ENCODE results near the gene AKR1C1. TPM values are rescaled to one million over a fixed set of nuclear protein-coding genes. Genes with fewer than 3 reads are reported as not detected.
A peak's percentile ranks its signal among the peaks of the same experiment; 100 is the strongest.
"Not testable (repeated sequence)": the region's sequence is repeated elsewhere in the genome, so short reads cannot be mapped to it uniquely, and the experiment has no call there.

AKR1C1 gene
- total RNA-seq, 2 donors from 2014 or later: 60.3 to 174 TPM

DNA sequence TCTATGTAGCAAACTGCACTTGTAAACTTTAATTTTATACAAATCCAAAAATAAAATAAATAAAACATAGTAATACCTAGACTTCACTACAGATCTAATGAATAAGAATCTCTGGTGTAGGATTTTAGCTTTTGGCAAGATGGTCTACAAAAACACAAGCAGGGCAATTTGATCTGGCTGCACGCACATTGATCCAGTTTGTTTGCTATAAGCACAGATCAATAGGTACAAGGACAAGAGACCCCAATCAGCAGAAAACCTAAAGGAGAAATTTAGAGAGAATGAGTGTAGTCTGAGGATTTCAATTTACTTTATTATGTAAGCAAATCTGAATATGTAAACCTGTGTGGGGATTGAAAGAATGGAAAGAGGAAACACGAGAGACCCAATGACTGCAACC is 48.2 kb downstream of the AKR1C1 start:
- not testable (repeated sequence) for H3K27ac ChIP-seq; H3K9me3 ChIP-seq; DNase-seq (ENCODE audit: low spot score); H3K4me1 ChIP-seq; H3K27me3 ChIP-seq; H3K4me3 ChIP-seq; H3K36me3 ChIP-seq

DNA sequence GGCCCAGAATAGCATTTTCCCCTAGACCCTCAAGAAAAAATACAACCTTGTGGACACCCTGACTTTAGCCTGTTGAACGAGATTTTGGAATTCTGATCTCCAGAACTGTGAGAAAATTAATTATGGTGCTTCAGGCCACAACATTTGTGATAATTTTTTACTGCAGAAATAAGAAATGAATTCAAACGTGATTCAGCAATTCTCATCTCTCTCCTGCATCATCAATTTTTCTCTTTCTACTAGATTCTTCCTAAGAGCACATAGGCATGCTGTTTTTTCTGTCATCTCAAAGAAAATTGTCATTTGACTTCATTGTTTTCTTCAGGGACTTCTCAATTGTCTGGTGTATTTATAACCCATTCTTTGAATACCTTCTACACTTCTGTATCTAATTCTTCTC is 49.4 kb downstream of the AKR1C1 start:
- no peaks in the 10 kb centered on the region for H3K9me3 ChIP-seq
- no peaks in the 10 kb centered on the region for H3K4me1 ChIP-seq
- H3K4me3 ChIP-seq: no peak overlapping the region
- H3K27ac ChIP-seq: no peak overlapping the region
- TF ChIP-seq, protein P1, sequence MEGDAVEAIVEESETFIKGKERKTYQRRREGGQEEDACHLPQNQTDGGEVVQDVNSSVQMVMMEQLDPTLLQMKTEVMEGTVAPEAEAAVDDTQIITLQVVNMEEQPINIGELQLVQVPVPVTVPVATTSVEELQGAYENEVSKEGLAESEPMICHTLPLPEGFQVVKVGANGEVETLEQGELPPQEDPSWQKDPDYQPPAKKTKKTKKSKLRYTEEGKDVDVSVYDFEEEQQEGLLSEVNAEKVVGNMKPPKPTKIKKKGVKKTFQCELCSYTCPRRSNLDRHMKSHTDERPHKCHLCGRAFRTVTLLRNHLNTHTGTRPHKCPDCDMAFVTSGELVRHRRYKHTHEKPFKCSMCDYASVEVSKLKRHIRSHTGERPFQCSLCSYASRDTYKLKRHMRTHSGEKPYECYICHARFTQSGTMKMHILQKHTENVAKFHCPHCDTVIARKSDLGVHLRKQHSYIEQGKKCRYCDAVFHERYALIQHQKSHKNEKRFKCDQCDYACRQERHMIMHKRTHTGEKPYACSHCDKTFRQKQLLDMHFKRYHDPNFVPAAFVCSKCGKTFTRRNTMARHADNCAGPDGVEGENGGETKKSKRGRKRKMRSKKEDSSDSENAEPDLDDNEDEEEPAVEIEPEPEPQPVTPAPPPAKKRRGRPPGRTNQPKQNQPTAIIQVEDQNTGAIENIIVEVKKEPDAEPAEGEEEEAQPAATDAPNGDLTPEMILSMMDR (IDR thresholded peaks at IDR 0.05): no peak
- DNase-seq (ENCODE audit: low spot score): no peak
- H3K27me3 ChIP-seq: no peaks in the 10 kb centered on the region
- no peaks in the 10 kb centered on the region for H3K36me3 ChIP-seq

DNA sequence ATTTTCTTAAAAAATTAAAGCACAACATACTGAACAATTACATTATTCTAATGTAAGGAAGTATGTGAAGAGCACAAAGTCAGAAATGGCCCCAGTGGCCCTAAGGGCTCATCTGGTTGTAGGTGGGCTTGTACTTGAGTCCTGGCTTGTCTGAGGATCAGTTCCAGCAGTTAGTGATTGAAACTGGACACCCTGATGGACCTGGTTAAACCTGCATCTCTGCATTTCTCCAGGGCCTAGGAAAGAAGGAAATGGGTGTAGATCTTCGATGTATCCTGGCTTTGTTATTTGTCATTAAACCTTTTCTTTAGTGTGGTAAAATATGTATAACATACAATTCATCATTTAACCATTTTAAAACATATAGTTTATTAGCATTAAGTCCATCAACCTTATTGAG is 50.2 kb downstream of the AKR1C1 start:
- H3K27ac ChIP-seq: no peak overlapping the region
- TF ChIP-seq, protein P1 (IDR thresholded peaks at IDR 0.05): no peak
- DNase-seq (ENCODE audit: low spot score): no peak

DNA sequence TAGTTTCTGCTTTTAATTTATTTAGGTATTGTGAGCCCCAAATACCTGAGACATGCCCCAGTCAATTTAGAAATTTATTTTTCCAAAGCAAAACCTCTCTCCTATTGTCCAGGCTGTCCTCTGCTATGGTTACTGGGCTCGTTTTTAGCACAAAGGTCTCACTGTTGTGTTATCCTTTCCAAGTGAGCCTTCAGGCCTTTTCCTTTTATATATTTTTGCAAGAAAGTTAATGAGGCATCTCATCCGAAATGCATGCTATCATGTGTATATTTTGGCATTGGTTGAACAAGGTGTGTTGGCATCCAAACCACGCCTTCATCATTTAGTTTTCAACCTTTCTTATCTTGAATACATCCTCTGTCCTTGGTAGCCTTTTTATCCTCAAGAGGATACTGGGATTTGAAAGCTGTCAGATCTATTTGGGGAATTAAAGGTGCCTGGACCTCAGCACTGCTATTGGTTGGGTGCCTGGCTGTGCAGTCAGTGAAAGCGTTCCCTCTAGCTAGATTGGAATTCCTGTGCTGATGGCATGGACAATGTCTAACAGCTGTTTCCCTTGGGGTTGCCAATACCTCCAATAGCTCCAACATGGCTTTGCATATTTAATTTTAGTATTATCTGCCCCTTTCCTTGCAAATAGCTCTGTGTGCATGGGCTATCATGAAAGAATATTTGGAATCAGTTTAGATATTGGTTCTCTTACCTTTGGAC is 51.1 kb downstream of the AKR1C1 start:
- DNase-seq (ENCODE audit: low spot score); H3K9me3 ChIP-seq; H3K27me3 ChIP-seq; H3K4me3 ChIP-seq; H3K36me3 ChIP-seq; H3K27ac ChIP-seq; H3K4me1 ChIP-seq: not testable (repeated sequence)

More for the DNA sequence above, 50.2 kb downstream of the AKR1C1 start:
- no peaks in the 10 kb centered on the region for H3K9me3 ChIP-seq
- H3K27me3 ChIP-seq: no peaks in the 10 kb centered on the region
- no peaks in the 10 kb centered on the region for H3K4me1 ChIP-seq
- no peaks in the 10 kb centered on the region for H3K36me3 ChIP-seq
- no peak overlapping the region for H3K4me3 ChIP-seq

DNA sequence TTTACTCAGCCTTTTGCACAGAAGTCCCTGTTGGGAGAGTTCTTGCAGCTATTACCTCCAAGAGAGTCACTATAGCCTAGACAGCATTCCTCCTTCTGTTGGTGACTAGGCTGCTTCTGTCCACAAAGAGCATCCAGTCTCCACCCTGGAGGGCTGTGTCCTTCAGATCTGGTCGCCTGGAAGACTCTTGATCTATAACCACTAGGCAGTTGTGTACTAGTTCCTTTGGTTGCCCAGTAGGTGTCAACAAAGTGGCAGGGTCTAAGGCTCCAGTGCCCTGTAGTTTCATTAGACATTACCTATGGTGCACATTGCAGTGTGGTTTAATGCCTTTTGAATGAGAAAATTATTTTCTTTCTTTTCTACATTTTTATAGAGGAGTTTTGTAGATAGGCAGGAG is 51.7 kb downstream of the AKR1C1 start:
- Histone ChIP-seq H3K27ac (no peak overlapping the region), H3K4me3 (no peak overlapping the region), H3K4me1 (peaks cover 0 to 10% of the 10 kb centered on the region in 2 donors), H3K27me3 (no peaks in the 10 kb centered on the region), H3K9me3 (no peaks in the 10 kb centered on the region), H3K36me3 (no peaks in the 10 kb centered on the region)
- TF ChIP-seq, protein P1 (IDR thresholded peaks at IDR 0.05): no peak
- DNase-seq (ENCODE audit: low spot score): no peak

DNA sequence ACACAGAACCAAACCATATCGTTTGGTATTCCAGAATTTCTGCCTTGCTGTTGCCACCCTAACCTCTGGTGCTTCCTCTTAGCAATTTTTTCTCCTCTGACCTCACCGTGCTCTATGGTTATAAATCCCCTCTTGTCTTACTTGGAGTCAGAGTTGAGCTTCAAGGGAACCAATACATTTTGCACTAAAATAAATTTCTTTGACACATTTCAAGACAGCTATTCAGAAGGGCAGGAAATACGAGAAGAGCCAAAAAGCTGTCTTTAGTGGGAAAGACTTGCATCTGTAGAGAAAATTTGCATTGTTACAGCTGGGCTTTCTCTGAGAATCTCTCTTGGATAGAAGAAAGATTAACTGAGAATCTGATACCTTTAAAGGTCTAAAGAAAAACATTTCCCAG is 54.9 kb downstream of the AKR1C1 start:
- Histone ChIP-seq H3K9me3 (no peaks in the 10 kb centered on the region), H3K4me1 (peaks cover 0 to 18% of the 10 kb centered on the region in 2 donors), H3K27me3 (no peaks in the 10 kb centered on the region), H3K27ac (peak overlapping the region in 1 of 2 donors; percentile 46), H3K36me3 (no peaks in the 10 kb centered on the region), H3K4me3 (no peak overlapping the region)
- no peak for DNase-seq (ENCODE audit: low spot score)
- TF ChIP-seq, protein P1 (IDR thresholded peaks at IDR 0.05): no peak

DNA sequence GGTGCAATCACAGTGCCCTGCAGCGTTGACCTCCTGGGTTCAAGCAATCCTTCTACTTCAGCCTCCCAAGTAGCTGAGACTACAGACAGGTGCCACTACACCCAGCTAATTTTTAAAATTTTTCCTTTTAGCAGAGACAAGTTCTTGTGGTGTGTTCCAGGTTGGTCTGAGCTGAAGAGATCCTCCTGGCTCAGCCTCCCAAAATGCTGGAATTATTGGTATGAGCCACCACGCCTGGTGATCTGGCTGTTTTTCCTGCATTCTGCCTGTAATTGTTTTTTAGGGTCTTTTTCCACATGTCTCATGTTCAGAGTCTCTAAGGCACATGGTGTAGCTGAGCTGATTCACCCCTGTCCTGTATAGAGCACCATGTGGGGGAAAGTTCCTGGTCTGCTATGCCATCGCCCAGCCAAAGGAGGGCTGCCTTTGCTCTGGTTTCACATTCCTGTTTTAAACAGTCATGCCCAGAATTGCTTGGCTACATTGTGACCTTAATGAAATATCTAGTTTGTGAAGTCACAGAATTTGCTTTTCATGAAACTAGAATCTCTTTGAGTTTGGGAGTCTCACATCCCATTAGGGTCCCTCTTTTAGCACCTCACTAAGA is 55.6 kb downstream of the AKR1C1 start:
- peak; percentile 79 for DNase-seq (ENCODE audit: low spot score)
- not testable (repeated sequence) for H3K27me3 ChIP-seq, H3K9me3 ChIP-seq, H3K36me3 ChIP-seq, H3K4me3 ChIP-seq
- Histone ChIP-seq H3K4me1 (peaks cover 0 to 18% of the 10 kb centered on the region in 2 donors), H3K27ac (peak overlapping the region; percentile 57 to 65)
- TF ChIP-seq, protein P1 (IDR thresholded peaks at IDR 0.05): peak in 1 of 2 donors; percentile 44

DNA sequence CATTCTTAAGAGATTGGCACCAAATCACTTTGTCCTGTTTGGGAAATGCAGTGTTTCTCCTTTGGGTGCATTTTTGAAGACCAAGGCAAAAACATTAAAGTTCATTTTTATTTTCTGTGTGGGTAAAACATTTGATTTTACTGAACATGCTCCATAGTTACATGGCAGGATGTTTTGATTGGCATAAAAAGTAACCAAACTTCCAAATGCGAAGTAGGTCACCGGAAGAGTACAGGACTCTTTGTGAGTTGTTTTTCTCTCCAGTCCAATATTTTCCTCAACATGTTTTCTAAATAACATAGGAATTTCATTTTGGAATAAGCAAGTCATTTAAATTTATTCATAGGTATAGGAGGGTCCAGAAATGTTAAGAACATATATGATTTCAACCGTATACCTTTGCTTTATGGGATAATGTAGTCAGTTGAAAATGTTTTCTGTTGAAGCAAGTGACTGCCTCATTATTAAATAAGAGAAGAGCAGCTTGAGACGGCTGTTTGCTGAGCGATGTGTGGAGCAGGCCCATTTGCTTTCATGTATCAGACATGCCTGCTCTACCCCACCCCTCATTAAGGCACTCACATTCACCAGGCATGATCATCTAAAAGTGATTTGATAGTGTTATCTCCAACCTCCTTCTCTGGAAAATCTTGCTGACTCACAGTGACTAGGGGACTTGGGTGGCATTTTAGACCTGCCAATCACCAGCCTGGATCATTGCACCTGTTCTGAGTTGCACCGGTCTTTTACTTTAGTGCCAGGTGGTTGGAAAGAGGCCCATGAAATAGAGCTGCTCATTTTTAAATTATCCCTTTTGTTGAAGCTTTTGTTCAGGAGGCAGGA is 56.8 kb downstream of the AKR1C1 start:
- H3K36me3 ChIP-seq; H3K27me3 ChIP-seq; H3K9me3 ChIP-seq; H3K4me3 ChIP-seq; DNase-seq (ENCODE audit: low spot score): not testable (repeated sequence)
- peaks cover 0 to 18% of the 10 kb centered on the region in 2 donors for H3K4me1 ChIP-seq
- peak overlapping the region; percentile 57 to 65 for H3K27ac ChIP-seq
